ENCODE data around the gene ZNF839. TPM values are rescaled to one million over a fixed set of nuclear protein-coding genes. Genes with fewer than 3 reads are reported as not detected.

The ZNF839 gene
- total RNA-seq, 1 donor from 2014 or later: 16.9 TPM

GRCh38 chr14:102314242-102315011, 5.1 kb upstream of the ZNF839 start:
- peak; percentile 78 for TF ChIP-seq CTCF (conservative IDR thresholded peaks at IDR 0.05; ENCODE audit: low read depth, low read length)
- no peak for DNase-seq (ENCODE audit: low read depth)
- peak overlapping the region; percentile 62 for H3K4me3 ChIP-seq (ENCODE audit: low read depth, low read length)

DNA sequence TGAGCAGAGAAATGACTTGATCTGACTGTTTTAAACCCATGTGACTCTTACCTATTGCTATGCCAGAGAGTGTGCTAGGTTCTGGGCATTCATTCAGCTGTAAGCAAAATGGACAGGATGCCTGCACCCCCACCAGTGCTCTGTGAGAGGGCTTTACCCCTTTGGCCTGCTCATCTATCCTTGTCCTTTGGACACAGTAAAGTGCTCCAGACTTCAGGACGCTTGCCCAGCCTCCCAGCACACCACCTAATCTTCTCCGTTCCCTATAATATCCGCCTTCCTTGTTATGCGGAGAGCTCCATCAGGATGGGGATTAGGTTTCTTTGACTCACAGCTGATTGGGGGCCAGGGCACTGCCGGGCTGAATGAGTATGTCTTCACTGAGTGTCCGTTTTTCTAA, 4.4 kb upstream of the ZNF839 start:
- no peak for DNase-seq (ENCODE audit: low read depth)
- no peak for TF ChIP-seq CTCF (conservative IDR thresholded peaks at IDR 0.05; ENCODE audit: low read depth, low read length)
- no peak overlapping the region for H3K4me3 ChIP-seq (ENCODE audit: low read depth, low read length)

DNA sequence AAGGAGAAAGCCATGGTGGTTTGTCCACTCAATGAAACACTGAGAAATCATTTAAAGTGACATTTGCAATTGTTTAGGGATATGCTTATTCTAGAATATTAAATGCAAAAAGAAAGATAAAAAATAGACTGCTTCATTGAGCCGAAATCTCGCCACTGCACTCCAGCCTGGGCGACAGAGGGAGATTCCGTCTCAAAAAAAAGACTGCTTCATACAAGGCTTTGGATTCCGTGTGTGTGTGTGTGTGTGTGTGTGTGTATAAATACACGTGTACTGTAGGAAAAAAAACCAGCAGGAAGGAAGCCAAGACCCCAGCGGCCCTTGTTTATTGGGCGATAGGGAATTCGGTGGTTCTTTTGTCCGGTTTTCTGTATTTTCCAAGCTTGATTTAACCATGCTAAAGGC, 3.2 kb upstream of the ZNF839 start:
- no peak for DNase-seq (ENCODE audit: low read depth)
- peak overlapping the region; percentile 57 for H3K4me3 ChIP-seq (ENCODE audit: low read depth, low read length)
- no peak for TF ChIP-seq CTCF (conservative IDR thresholded peaks at IDR 0.05; ENCODE audit: low read depth, low read length)

DNA sequence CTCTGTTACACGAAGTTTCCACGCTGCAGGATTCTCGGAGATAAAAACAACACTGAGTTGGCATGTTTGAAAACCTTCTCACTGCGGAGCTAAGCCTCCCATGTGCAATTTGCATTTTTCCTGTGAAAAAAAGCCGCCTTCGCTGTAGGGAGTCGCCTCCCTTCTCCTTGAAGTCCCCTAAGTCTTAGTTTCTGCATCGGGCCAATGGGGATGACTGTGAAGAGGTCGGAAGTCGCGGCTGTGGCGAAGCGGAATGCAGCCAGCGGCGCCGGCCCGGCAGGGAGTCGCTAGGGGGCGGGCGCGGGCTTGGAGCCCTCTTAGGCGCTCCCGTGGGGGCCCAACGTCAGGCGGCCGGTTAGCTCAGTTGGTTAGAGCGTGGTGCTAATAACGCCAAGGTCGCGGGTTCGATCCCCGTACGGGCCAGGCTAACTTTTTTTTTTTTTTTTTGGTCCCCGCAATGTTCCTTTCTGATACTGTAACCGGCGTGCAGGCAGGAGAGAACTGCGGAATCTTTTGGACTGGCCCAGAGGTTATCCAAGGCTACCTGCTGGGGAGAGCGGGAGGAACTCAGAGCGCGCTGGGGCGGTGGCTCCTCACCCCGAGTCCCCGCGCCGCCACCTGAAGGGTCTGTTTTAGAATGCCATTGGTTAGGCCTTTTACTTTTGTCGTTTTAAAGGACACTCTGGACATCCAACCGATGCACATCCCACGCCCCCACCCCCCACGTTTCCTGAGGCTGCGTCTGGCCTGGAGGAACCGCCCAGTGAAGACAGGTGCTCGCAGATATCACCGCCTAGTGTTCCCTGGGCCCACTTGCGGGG, 2.6 kb upstream of the ZNF839 start:
- peak overlapping the region; percentile 57 for H3K4me3 ChIP-seq (ENCODE audit: low read depth, low read length)
- no peak for DNase-seq (ENCODE audit: low read depth)
- peak; percentile 74 for TF ChIP-seq CTCF (conservative IDR thresholded peaks at IDR 0.05; ENCODE audit: low read depth, low read length)

DNA sequence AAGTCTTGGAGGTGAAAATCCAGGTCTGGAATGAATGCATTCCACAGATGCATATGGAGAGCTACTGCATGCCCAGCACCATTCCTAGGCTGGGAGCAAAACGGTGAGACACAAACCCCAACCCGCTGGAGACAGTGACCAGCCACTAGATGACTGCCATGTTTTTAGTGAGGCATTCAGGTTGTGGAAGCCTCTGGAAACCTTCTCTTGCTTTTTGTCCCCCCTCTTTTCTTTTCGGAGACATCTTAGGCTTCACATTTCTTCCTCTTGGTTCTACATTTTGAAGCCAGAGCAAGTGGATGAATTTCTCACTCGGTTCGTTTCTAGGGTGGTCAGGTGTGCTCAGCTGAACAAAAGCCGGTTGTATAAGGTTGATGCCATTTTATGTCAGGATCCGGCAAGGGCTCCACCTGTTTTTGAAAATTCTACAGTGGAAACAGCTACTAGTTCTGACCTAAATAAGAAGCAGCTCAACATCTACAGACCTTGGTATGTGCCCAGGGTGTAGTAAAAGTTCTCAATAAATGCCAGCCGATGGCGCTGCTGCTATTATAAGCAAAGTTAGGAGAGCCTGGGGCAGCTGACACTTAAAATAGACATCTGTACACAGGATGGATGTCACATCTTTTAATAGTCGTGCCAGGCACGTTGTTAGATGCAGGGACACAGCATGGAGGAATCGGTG, 1.8 kb upstream of the ZNF839 start:
- TF ChIP-seq CTCF (conservative IDR thresholded peaks at IDR 0.05; ENCODE audit: low read depth, low read length): peak; percentile 13
- no peak for DNase-seq (ENCODE audit: low read depth)
- peak overlapping the region; percentile 57 for H3K4me3 ChIP-seq (ENCODE audit: low read depth, low read length)

GRCh38 chr14:102318781-102319276, 717 bp upstream of the ZNF839 start:
- TF ChIP-seq CTCF (conservative IDR thresholded peaks at IDR 0.05; ENCODE audit: low read depth, low read length): no peak
- no peak for DNase-seq (ENCODE audit: low read depth)
- H3K4me3 ChIP-seq (ENCODE audit: low read depth, low read length): peak overlapping the region; percentile 69
